ENCODE results near the gene NFIC.

Gene NFIC

DNA sequence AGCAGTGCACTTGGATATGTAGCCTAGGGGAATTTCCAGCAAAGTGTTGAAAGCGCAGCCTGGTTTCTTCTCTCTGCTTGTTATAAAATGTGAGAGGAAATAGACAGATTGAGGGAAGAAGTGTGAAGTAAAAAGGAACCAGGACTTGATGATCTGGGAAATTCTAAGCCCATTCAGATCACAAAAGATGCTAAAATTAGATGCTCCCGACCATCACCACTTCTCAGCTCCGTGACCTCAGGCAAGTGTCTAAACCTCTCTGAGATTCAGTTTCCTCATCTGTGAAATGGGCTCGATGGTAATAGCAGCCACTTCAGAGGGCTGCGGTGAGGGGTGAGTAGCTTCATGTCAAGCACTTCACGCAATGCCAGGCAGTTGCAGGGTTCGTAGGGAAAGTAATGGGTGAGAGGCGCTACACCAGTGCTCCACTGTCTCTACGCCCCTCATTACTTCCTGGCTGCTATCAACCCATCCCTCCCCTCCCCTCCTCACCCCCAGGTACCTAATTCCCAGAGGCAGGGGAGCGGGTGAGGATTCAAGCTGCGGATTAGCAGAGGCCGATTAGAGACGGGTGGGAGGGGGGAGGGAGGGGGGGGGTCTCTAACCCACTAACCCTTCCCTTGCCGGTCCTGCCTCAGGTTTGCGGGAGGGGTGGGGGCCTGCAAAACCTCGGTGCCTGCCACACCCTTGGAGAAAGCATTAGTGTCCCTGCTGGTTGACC is 9.0 kb upstream of the NFIC start:
- 0 out of 2 replicates have a peak, but pooled peaks cover 18% of the 10 kb centered on the region for H3K27me3 ChIP-seq (ENCODE audit: insufficient read depth, low read length)
- no peak overlapping the region for H3K9ac ChIP-seq (ENCODE audit: low read length)
- no peaks in the 10 kb centered on the region for H3K79me2 ChIP-seq (ENCODE audit: insufficient read depth, low read length)
- TF ChIP-seq, protein P1, sequence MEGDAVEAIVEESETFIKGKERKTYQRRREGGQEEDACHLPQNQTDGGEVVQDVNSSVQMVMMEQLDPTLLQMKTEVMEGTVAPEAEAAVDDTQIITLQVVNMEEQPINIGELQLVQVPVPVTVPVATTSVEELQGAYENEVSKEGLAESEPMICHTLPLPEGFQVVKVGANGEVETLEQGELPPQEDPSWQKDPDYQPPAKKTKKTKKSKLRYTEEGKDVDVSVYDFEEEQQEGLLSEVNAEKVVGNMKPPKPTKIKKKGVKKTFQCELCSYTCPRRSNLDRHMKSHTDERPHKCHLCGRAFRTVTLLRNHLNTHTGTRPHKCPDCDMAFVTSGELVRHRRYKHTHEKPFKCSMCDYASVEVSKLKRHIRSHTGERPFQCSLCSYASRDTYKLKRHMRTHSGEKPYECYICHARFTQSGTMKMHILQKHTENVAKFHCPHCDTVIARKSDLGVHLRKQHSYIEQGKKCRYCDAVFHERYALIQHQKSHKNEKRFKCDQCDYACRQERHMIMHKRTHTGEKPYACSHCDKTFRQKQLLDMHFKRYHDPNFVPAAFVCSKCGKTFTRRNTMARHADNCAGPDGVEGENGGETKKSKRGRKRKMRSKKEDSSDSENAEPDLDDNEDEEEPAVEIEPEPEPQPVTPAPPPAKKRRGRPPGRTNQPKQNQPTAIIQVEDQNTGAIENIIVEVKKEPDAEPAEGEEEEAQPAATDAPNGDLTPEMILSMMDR (IDR thresholded peaks at IDR 0.05; ENCODE audit: low read length), result no peak
- TF ChIP-seq EZH2 (IDR thresholded peaks at IDR 0.05; ENCODE audit: borderline replicate concordance, low read length), result no peak
- H3K9me2 ChIP-seq (ENCODE audit: low read depth, low read length), result no peaks in the 10 kb centered on the region
- H4K20me1 ChIP-seq (ENCODE audit: insufficient read depth, low read length), result no peaks in the 10 kb centered on the region
- H3F3A ChIP-seq (ENCODE audit: insufficient read depth, low read length), result no peaks in the 10 kb centered on the region
- H2AFZ ChIP-seq (ENCODE audit: low read length), result no peak overlapping the region
- H3K36me3 ChIP-seq (ENCODE audit: insufficient read depth, low read length), result no peaks in the 10 kb centered on the region
- H3K27ac ChIP-seq (ENCODE audit: low read depth, low read length, poor library complexity, severe bottlenecking), result no peak overlapping the region
- no peak overlapping the region for H3K4me3 ChIP-seq (ENCODE audit: low read depth, low read length, poor library complexity, severe bottlenecking)
- H3K9me3 ChIP-seq (ENCODE audit: low read length), result no peaks in the 10 kb centered on the region
- H3K4me2 ChIP-seq (ENCODE audit: low read length), result no peak overlapping the region
- H3K4me1 ChIP-seq (ENCODE audit: insufficient read depth, low read length, severe bottlenecking), result peaks cover 8% of the 10 kb centered on the region

DNA sequence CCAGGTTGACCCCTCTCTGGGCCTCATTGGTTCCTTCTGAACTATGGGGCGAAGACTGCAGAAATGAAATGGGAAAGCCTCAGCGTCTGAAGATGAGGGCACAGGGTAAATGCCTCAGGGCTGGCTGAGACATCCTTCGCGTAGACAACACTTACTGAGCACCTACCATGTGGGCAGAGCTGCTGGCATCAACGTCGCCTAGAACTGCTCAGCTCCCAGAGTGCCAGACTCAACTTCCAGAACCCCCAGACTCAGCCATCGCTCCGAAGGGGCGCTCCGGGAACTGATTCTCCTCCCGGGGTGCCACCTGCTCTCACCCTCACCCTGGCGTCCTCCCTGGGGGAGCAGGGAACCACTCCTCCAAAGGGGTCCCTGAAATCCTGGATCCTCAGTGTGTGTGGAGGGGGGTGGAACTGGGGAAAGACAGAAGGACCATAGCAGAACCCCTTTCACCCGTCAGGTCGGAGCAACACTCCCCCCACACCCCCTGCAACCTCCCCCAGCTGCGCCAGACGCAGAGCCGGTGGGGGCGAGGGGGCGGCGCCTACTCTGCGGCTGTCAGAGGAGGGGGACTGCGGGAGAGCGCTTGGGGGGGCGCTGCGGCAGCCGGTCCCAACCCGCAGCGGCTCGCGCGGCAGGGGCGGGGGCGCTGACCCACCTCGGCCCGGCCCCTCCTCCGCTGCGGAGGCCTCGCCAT is 8.2 kb upstream of the NFIC start:
- Histone ChIP-seq H3K36me3 (ENCODE audit: insufficient read depth, low read length) (no peaks in the 10 kb centered on the region), H3K4me3 (ENCODE audit: low read depth, low read length, poor library complexity, severe bottlenecking) (no peak overlapping the region), H3K4me1 (ENCODE audit: insufficient read depth, low read length, severe bottlenecking) (peaks cover 8% of the 10 kb centered on the region), H3K9me3 (ENCODE audit: low read length) (no peaks in the 10 kb centered on the region), H2AFZ (ENCODE audit: low read length) (no peak overlapping the region), H3K9me2 (ENCODE audit: low read depth, low read length) (no peaks in the 10 kb centered on the region), H3K27me3 (ENCODE audit: insufficient read depth, low read length) (0 out of 2 replicates have a peak, but pooled peaks cover 18% of the 10 kb centered on the region), H3K9ac (ENCODE audit: low read length) (no peak overlapping the region), H3K79me2 (ENCODE audit: insufficient read depth, low read length) (no peaks in the 10 kb centered on the region), H3K4me2 (ENCODE audit: low read length) (no peak overlapping the region), H4K20me1 (ENCODE audit: insufficient read depth, low read length) (no peaks in the 10 kb centered on the region), H3K27ac (ENCODE audit: low read depth, low read length, poor library complexity, severe bottlenecking) (no peak overlapping the region), H3F3A (ENCODE audit: insufficient read depth, low read length) (no peaks in the 10 kb centered on the region)
- no peak for TF ChIP-seq EZH2 (IDR thresholded peaks at IDR 0.05; ENCODE audit: borderline replicate concordance, low read length)
- TF ChIP-seq, protein P1 (IDR thresholded peaks at IDR 0.05; ENCODE audit: low read length), result no peak

DNA sequence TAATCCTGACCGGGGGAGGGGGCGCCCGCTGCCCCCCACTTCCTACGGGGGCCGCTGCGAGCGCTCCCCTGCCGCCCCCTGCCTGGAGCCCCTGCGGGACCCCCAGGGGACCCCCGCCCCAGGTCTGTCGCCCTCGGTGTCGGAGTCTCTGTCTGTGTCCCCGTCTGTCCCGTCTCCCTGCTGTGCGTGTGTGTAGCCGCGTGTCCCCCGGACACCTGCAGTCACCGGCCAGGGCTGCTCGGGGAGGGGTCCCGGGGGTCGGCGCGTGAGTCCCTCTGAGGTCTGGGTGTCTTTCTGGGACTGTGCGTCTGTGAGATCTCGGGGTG is 7.7 kb upstream of the NFIC start:
- H3K79me2 ChIP-seq (ENCODE audit: insufficient read depth, low read length), result no peaks in the 10 kb centered on the region
- H3F3A ChIP-seq (ENCODE audit: insufficient read depth, low read length), result no peaks in the 10 kb centered on the region
- no peaks in the 10 kb centered on the region for H3K36me3 ChIP-seq (ENCODE audit: insufficient read depth, low read length)
- H3K4me2 ChIP-seq (ENCODE audit: low read length), result peak overlapping the region; percentile 61; the same call in 1 of the 2 replicates
- no peaks in the 10 kb centered on the region for H3K9me3 ChIP-seq (ENCODE audit: low read length)
- 0 out of 2 replicates have a peak, but pooled peaks cover 18% of the 10 kb centered on the region for H3K27me3 ChIP-seq (ENCODE audit: insufficient read depth, low read length)
- no peaks in the 10 kb centered on the region for H4K20me1 ChIP-seq (ENCODE audit: insufficient read depth, low read length)
- no peaks in the 10 kb centered on the region for H3K9me2 ChIP-seq (ENCODE audit: low read depth, low read length)
- H3K27ac ChIP-seq (ENCODE audit: low read depth, low read length, poor library complexity, severe bottlenecking), result no peak overlapping the region
- H3K9ac ChIP-seq (ENCODE audit: low read length), result no peak overlapping the region; the same call in 1 of the 2 replicates
- H3K4me1 ChIP-seq (ENCODE audit: insufficient read depth, low read length, severe bottlenecking), result peaks cover 8% of the 10 kb centered on the region
- TF ChIP-seq EZH2 (IDR thresholded peaks at IDR 0.05; ENCODE audit: borderline replicate concordance, low read length), result no peak
- TF ChIP-seq, protein P1 (IDR thresholded peaks at IDR 0.05; ENCODE audit: low read length), result no peak
- H3K4me3 ChIP-seq (ENCODE audit: low read depth, low read length, poor library complexity, severe bottlenecking), result peak overlapping the region; percentile 48
- H2AFZ ChIP-seq (ENCODE audit: low read length), result no peak overlapping the region

Data from OCI-LY1 (cell line).